ENCODE measurements around the gene ADAMTS3. TPM values are rescaled to one million over a fixed set of nuclear protein-coding genes. Genes with fewer than 3 reads are reported as not detected.

Gene ADAMTS3
- total RNA-seq, 4 donors from 2014 or later: 0.54 to 1.7 TPM; not detected in 2

- no peaks in the 10 kb centered on the region for H3K27me3 ChIP-seq
- no peaks in the 10 kb centered on the region for H3K9me3 ChIP-seq
- peaks cover 0 to 7% (median 0%) of the 10 kb centered on the region in 4 donors for H3K4me1 ChIP-seq
- TF ChIP-seq POLR2A (IDR thresholded peaks at IDR 0.05): no peak
- no peak for TF ChIP-seq CTCF (IDR thresholded peaks at IDR 0.05)
- peak overlapping the region in 2 of 4 donors; percentile 38 to 49 for H3K27ac ChIP-seq
- DNase-seq: no peak
- peak overlapping the region in 3 of 4 donors; percentile 30 to 55 (median 40) for H3K4me3 ChIP-seq
- no peaks in the 10 kb centered on the region for H3K36me3 ChIP-seq
Observed at GRCh38 chr4:72569719-72570235, 756 bp upstream of the ADAMTS3 start.

GRCh38 chr4:72567821-72568675 is 973 bp downstream of the ADAMTS3 start:
- peak; percentile 17 to 51 (median 50) for DNase-seq
- H3K27ac ChIP-seq: peak overlapping the region in 3 of 4 donors; percentile 27 to 58 (median 32)
- peaks cover 0 to 7% (median 0%) of the 10 kb centered on the region in 4 donors for H3K4me1 ChIP-seq
- H3K27me3 ChIP-seq: no peaks in the 10 kb centered on the region
- TF ChIP-seq POLR2A (IDR thresholded peaks at IDR 0.05) (no peak), CTCF (IDR thresholded peaks at IDR 0.05) (no peak)
- H3K9me3 ChIP-seq: no peaks in the 10 kb centered on the region
- no peaks in the 10 kb centered on the region for H3K36me3 ChIP-seq
- peak overlapping the region; percentile 24 to 55 (median 36) for H3K4me3 ChIP-seq

GRCh38 chr4:72567036-72567435 is 2.0 kb downstream of the ADAMTS3 start:
- peaks cover 0 to 7% (median 0%) of the 10 kb centered on the region in 4 donors for H3K4me1 ChIP-seq
- no peak overlapping the region for H3K4me3 ChIP-seq
- DNase-seq: no peak
- H3K27ac ChIP-seq: no peak overlapping the region
- no peaks in the 10 kb centered on the region for H3K9me3 ChIP-seq
- TF ChIP-seq CTCF (IDR thresholded peaks at IDR 0.05) (no peak), POLR2A (IDR thresholded peaks at IDR 0.05) (no peak)
- no peaks in the 10 kb centered on the region for H3K36me3 ChIP-seq
- no peaks in the 10 kb centered on the region for H3K27me3 ChIP-seq

- H3K27ac ChIP-seq: no peak overlapping the region
- peaks cover 0 to 7% (median 0%) of the 10 kb centered on the region in 4 donors for H3K4me1 ChIP-seq
- no peaks in the 10 kb centered on the region for H3K27me3 ChIP-seq
- no peaks in the 10 kb centered on the region for H3K9me3 ChIP-seq
- H3K36me3 ChIP-seq: no peaks in the 10 kb centered on the region
- no peak for DNase-seq
- H3K4me3 ChIP-seq: no peak overlapping the region
- TF ChIP-seq POLR2A (IDR thresholded peaks at IDR 0.05) (no peak), CTCF (IDR thresholded peaks at IDR 0.05) (no peak)
Observed at GRCh38 chr4:72566464-72566972, 2.5 kb downstream of the ADAMTS3 start.

- H3K27ac ChIP-seq: no peak overlapping the region
- no peaks in the 10 kb centered on the region for H3K9me3 ChIP-seq
- no peaks in the 10 kb centered on the region for H3K27me3 ChIP-seq
- H3K4me1 ChIP-seq: peaks cover 0 to 7% (median 0%) of the 10 kb centered on the region in 4 donors
- DNase-seq: no peak
- TF ChIP-seq CTCF (IDR thresholded peaks at IDR 0.05) (no peak), POLR2A (IDR thresholded peaks at IDR 0.05) (no peak)
- no peak overlapping the region for H3K4me3 ChIP-seq
- no peaks in the 10 kb centered on the region for H3K36me3 ChIP-seq
Observed at GRCh38 chr4:72564789-72565188, 4.2 kb downstream of the ADAMTS3 start.
